GM12878 (cell line): ENCODE measurements around the gene DNAJC6. TPM values are rescaled to one million over a fixed set of nuclear protein-coding genes. Genes with fewer than 3 reads are reported as not detected.

ENCODE experiments used
- ATAC-seq: fragments of 200-7000 bp; cut with Tn5 transposase; 3 replicates; pipeline ENCODE4 v1.9.1; 2020; ENCODE audit warnings: mild to moderate bottlenecking, moderate library complexity
- BruUV-seq: library from RNA; stranded (reverse); fragments of 400-500 nt; replicated peaks from 2 replicates; lab custom pipeline; 2021; lab: Mats Ljungman, UMichigan
- CTCF ChIA-PET: fragments of 300-600 bp; sonication (Branson Sonifier 250); formaldehyde crosslinking; extraction: SDS; loops from one replicate; lab custom pipeline; 2021; ENCODE audit warnings: inconsistent platforms; lab: Yijun Ruan, JAX
- POLR2A ChIA-PET: fragments of 350-600 bp; formaldehyde crosslinking; extraction: SDS; loops from one replicate; lab custom pipeline; 2021; ENCODE audit warnings: inconsistent platforms; lab: Charles Lee
- RAD21 ChIA-PET: fragments of 300-600 bp; sonication (Branson Sonifier 250); formaldehyde crosslinking; loops from one replicate; lab custom pipeline; 2023; ENCODE audit warnings: antibody characterized with exemption; ENCODE audit not compliant: unreplicated experiment; lab: Charles Lee
- SMC1A ChIA-PET: fragments of 300-600 bp; sonication (Branson Sonifier 250); formaldehyde crosslinking; loops from one replicate; lab custom pipeline; 2023; ENCODE audit not compliant: unreplicated experiment, uncharacterized antibody; lab: Charles Lee
- DNase-seq: peaks from one replicate; pipeline ENCODE4 v3.0.0-alpha.2; 2011; ENCODE audit warnings: low read depth, low spot score
- FAIRE-seq: peaks from 3 replicates; lab custom pipeline; 2011; peaks lifted over from hg19 to GRCh38; lab: Jason Lieb, UNC
- H2AFZ ChIP-seq: 2 replicates; pipeline ENCODE4 v1.6.0; 2011; ENCODE audit warnings: low read depth, low read length, control low read depth; ENCODE audit not compliant: control insufficient read depth
- H3K27ac ChIP-seq: 2 replicates; pipeline ENCODE4 v1.5.1; 2011; ENCODE audit warnings: control low read depth; ENCODE audit not compliant: control insufficient read depth, insufficient read depth
- H3K27me3 ChIP-seq, 2 experiments: replicated peaks in 1 of 2; 2 replicates each; pipeline versions ENCODE4 v1.6.0 to v1.6.1; 2011; ENCODE audit warnings: low read length in 1 of 2; ENCODE audit not compliant: control insufficient read depth in 2 of 2, insufficient read depth in 2 of 2
- H3K36me3 ChIP-seq, 2 experiments: 2 replicates each; pipeline ENCODE4 v1.5.1; 2011; ENCODE audit warnings: low read length in 1 of 2; ENCODE audit not compliant: control insufficient read depth in 2 of 2, insufficient read depth in 2 of 2
- H3K4me1 ChIP-seq: 2 replicates; pipeline ENCODE4 v1.6.1; 2011; ENCODE audit warnings: mild to moderate bottlenecking, low read length, moderate library complexity, mixed read lengths; ENCODE audit not compliant: control insufficient read depth, insufficient read depth
- H3K4me2 ChIP-seq: 2 replicates; pipeline ENCODE4 v1.6.0; 2011; ENCODE audit warnings: control low read depth; ENCODE audit not compliant: control insufficient read depth, insufficient read depth
- H3K4me3 ChIP-seq: fragments of 200-600 bp; sonication (generic); 2 replicates; pipeline ENCODE4 v1.5.1; 2016
- H3K79me2 ChIP-seq: 2 replicates; pipeline ENCODE4 v1.6.0; 2011; ENCODE audit warnings: low read length; ENCODE audit not compliant: control insufficient read depth, insufficient read depth
- H3K9ac ChIP-seq: 2 replicates; pipeline ENCODE4 v1.8.0; 2011; ENCODE audit warnings: low read length, control low read depth, mixed read lengths; ENCODE audit not compliant: control insufficient read depth, insufficient read depth
- H3K9me3 ChIP-seq: replicated peaks from 3 replicates; pipeline ENCODE4 v1.5.1; 2011; ENCODE audit warnings: mild to moderate bottlenecking, low read length; ENCODE audit not compliant: control insufficient read depth, insufficient read depth
- H4K20me1 ChIP-seq: 2 replicates; pipeline ENCODE4 v1.6.0; 2011; ENCODE audit not compliant: control insufficient read depth, insufficient read depth
- ETV6 ChIP-seq, 2 experiments: fragments of 450-650 bp in 1 of 2; IDR thresholded peaks in 1 of 2; conservative IDR thresholded peaks in 1 of 2; 2 replicates each; pipeline ENCODE4 v1.6.1; 2014; ENCODE audit warnings: antibody characterized with exemption in 1 of 2, borderline replicate concordance in 1 of 2, low read depth in 1 of 2, mild to moderate bottlenecking in 1 of 2, moderate library complexity in 1 of 2
- FOXK2 ChIP-seq: fragments of 450-650 bp; IDR thresholded peaks from 2 replicates; pipeline ENCODE4 v1.6.1; 2017; ENCODE audit warnings: mild to moderate bottlenecking, moderate library complexity
- HCFC1 ChIP-seq: fragments of 150-350 bp; IDR thresholded peaks from 2 replicates; pipeline ENCODE4 v1.6.1; 2014; ENCODE audit warnings: low read length
- IKZF2 ChIP-seq, 2 experiments: fragments of 450-650 bp; IDR thresholded peaks; 2 replicates each; pipeline ENCODE4 v1.6.1; 2017; ENCODE audit warnings: mild to moderate bottlenecking in 2 of 2, moderate library complexity in 2 of 2
- JUND ChIP-seq: IDR thresholded peaks from 2 replicates; pipeline ENCODE4 v1.6.1; 2012; ENCODE audit warnings: low read depth, mild to moderate bottlenecking, low read length, improper control_type of control experiment, moderate library complexity
- PBX3 ChIP-seq: IDR thresholded peaks from 2 replicates; pipeline ENCODE4 v1.6.1; 2011; ENCODE audit warnings: mild to moderate bottlenecking, low read depth, low read length, moderate library complexity; ENCODE audit not compliant: insufficient replicate concordance
- ZBTB11 ChIP-seq: fragments of 450-650 bp; formaldehyde crosslinking; IDR thresholded peaks from 2 replicates; pipeline ENCODE4 v1.5.0; 2022; ENCODE audit warnings: mild to moderate bottlenecking, missing genetic modification characterization
- ZBTB40 ChIP-seq: fragments of 450-650 bp; IDR thresholded peaks from 2 replicates; pipeline ENCODE4 v1.6.1; 2016; ENCODE audit warnings: mild to moderate bottlenecking, moderate library complexity, borderline replicate concordance
- WGBS: methylation state at CpG from one replicate; pipeline ENCODE4 v1.1.6; 2016; ENCODE audit warnings: low lambda C conversion rate; ENCODE audit not compliant: insufficient replicate concordance, insufficient coverage; ENCODE audit errors: missing lambda C conversion rate; 5-methylcytosine and 5-hydroxymethylcytosine counted together
- in situ Hi-C: fragments of 300-500 bp; cut with MboI; formaldehyde crosslinking; loops from 9 replicates; pipeline ENCODE4 v1.14.3; 2018; ENCODE audit warnings: mixed read lengths
- intact Hi-C: fragments of 100-400 bp; cut with micrococcal nuclease; formaldehyde crosslinking; loops from one replicate; pipeline ENCODE4 v1.14.2; 2022; ENCODE audit not compliant: unreplicated experiment
- polyA plus RNA-seq, 11 experiments: library from polyadenylated mRNA; depleted of rRNA in 4 of 11; unstranded in 6 of 11; stranded (reverse) in 5 of 11; fragments of >200 nt; fragmentation: Nextera tagmentation in 4 of 11; fragmentation: Illumina TruSeq in 1 of 11; extraction: Ambion mirVana in 4 of 11; extraction: Trizol in 1 of 11; gene quantifications; 1 replicate in 1 of 11; 2 replicates in 10 of 11; pipeline versions ENCODE4 v1.2.1 to v1.2.3, GENCODE V29; 2011 to 2016; ENCODE audit warnings: inconsistent platforms in 2 of 11, missing spikeins in 2 of 11, low read depth in 1 of 11
- total RNA-seq, 4 experiments: library from RNA; depleted of rRNA in 3 of 4; stranded (reverse); fragments of >200 nt in 3 of 4; fragmentation: Illumina TruSeq in 1 of 4; extraction: Trizol in 1 of 4; gene quantifications; 2 replicates each; pipeline versions ENCODE4 v1.2.1 to v1.2.3, GENCODE V29; 2013 to 2021
- TF ChIP-seq, protein P1 (sequence below): fragments of 450-650 bp; conservative IDR thresholded peaks from 2 replicates; pipeline ENCODE4 v1.6.1; 2017; ENCODE audit warnings: mild to moderate bottlenecking, moderate library complexity
- TF ChIP-seq, protein P2 (sequence below): fragments of 450-650 bp; IDR thresholded peaks from 2 replicates; pipeline ENCODE4 v1.6.1; 2014; ENCODE audit warnings: mild to moderate bottlenecking

DNAJC6 gene
- total and polyA plus RNA-seq, 10 of the 15 experiments (the other 5 are each of a cell fraction or from before 2014, with no cell fraction given), result 0.08 to 4.3 (median 2.7) TPM

- H3K9me3 ChIP-seq, result no peaks in the 10 kb centered on the region; the same call in 1 of the 3 replicates
- ChIA-PET SMC1A (no interaction called here), POLR2A (no interaction called here), CTCF (no interaction called here), RAD21 (no interaction called here)
- no peak for TF ChIP-seq PBX3
- no peak for TF ChIP-seq FOXK2
- no peak for TF ChIP-seq IKZF2 (IDR thresholded peaks at IDR 0.05)
- TF ChIP-seq, protein P1, sequence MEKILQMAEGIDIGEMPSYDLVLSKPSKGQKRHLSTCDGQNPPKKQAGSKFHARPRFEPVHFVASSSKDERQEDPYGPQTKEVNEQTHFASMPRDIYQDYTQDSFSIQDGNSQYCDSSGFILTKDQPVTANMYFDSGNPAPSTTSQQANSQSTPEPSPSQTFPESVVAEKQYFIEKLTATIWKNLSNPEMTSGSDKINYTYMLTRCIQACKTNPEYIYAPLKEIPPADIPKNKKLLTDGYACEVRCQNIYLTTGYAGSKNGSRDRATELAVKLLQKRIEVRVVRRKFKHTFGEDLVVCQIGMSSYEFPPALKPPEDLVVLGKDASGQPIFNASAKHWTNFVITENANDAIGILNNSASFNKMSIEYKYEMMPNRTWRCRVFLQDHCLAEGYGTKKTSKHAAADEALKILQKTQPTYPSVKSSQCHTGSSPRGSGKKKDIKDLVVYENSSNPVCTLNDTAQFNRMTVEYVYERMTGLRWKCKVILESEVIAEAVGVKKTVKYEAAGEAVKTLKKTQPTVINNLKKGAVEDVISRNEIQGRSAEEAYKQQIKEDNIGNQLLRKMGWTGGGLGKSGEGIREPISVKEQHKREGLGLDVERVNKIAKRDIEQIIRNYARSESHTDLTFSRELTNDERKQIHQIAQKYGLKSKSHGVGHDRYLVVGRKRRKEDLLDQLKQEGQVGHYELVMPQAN, result no peak
- no peak for TF ChIP-seq ETV6 (conservative IDR thresholded peaks at IDR 0.05 in 1 of 2, IDR thresholded peaks at IDR 0.05 in 1 of 2; ENCODE audit: borderline replicate concordance in 1 of 2, low read depth in 1 of 2)
- no peak for TF ChIP-seq JUND
- no peak for TF ChIP-seq HCFC1
- TF ChIP-seq, protein P2, sequence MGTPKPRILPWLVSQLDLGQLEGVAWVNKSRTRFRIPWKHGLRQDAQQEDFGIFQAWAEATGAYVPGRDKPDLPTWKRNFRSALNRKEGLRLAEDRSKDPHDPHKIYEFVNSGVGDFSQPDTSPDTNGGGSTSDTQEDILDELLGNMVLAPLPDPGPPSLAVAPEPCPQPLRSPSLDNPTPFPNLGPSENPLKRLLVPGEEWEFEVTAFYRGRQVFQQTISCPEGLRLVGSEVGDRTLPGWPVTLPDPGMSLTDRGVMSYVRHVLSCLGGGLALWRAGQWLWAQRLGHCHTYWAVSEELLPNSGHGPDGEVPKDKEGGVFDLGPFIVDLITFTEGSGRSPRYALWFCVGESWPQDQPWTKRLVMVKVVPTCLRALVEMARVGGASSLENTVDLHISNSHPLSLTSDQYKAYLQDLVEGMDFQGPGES, result no peak
- TF ChIP-seq ZBTB11 (CRISPR knock-in tag), result no peak
- no peak for TF ChIP-seq ZBTB40
- no peaks in the 10 kb centered on the region for H3K79me2 ChIP-seq
- no peak for ATAC-seq
- in situ Hi-C loops (no loop called here), intact Hi-C loops (no loop called here)
- H3K36me3 ChIP-seq, result no peaks in the 10 kb centered on the region
- no peak overlapping the region for H2AFZ ChIP-seq
- H3K27me3 ChIP-seq, result no peaks in the 10 kb centered on the region
- 27% methylated on average over 2 of the region's 2 CpGs for WGBS
- H4K20me1 ChIP-seq, result no peaks in the 10 kb centered on the region
- DNase-seq, result no peak
- BruUV-seq, result no TSS peak
- H3K4me1 ChIP-seq, result no peaks in the 10 kb centered on the region
- H3K9ac ChIP-seq, result no peak overlapping the region
- no peak for FAIRE-seq
- H3K4me3 ChIP-seq, result no peak overlapping the region
- H3K27ac ChIP-seq, result no peak overlapping the region
- no peak overlapping the region for H3K4me2 ChIP-seq
These were observed 12.5 kb downstream of the DNAJC6 start for GRCh38 chr1:65321879-65322278.
